GM13976 (cell line): Measurements from ENCODE around the gene PRDM5.
"Not testable (repeated sequence)": the region's sequence is repeated elsewhere in the genome, so short reads cannot be mapped to it uniquely, and the experiment has no call there.

ENCODE experiments used
- DNase-seq: peaks from one replicate; pipeline ENCODE4 v3.0.0; 2012; ENCODE audit warnings: low spot score
- CTCF ChIP-seq: IDR thresholded peaks from 2 replicates; pipeline ENCODE4 v1.5.1; 2012; ENCODE audit warnings: borderline replicate concordance, mild to moderate bottlenecking; ENCODE audit not compliant: insufficient read depth; ENCODE audit errors: extremely low read depth, missing control alignments, control extremely low read depth
- in situ Hi-C: fragments of 300-500 bp; cut with MboI; formaldehyde crosslinking; loops from one replicate; pipeline ENCODE4 v1.12.0; 2022; ENCODE audit warnings: low sequenced_read_pairs, mixed read lengths, inconsistent platforms; ENCODE audit not compliant: unreplicated experiment

Gene PRDM5

GRCh38 chr4:120753854-120754253, 168.7 kb downstream of the PRDM5 start:
- TF ChIP-seq CTCF = no peak
- in situ Hi-C loops = no loop called here
- no peak for DNase-seq

- no peak for TF ChIP-seq CTCF
- DNase-seq = no peak
- in situ Hi-C loops = no loop called here
Measured at GRCh38 chr4:120750152-120750525, 172.4 kb downstream of the PRDM5 start.

- TF ChIP-seq CTCF = no peak
- no peak for DNase-seq
- in situ Hi-C loops = no loop called here
Measured at GRCh38 chr4:120749445-120750151, 172.9 kb downstream of the PRDM5 start.

GRCh38 chr4:120741636-120742035, 180.9 kb downstream of the PRDM5 start:
- in situ Hi-C loops, DNase-seq: not testable (repeated sequence)

- in situ Hi-C loops = no loop called here
- no peak for DNase-seq
- TF ChIP-seq CTCF = no peak
Measured at GRCh38 chr4:120736312-120736711, 186.2 kb downstream of the PRDM5 start.

GRCh38 chr4:120733968-120734367, 188.6 kb downstream of the PRDM5 start:
- no peak for DNase-seq
- in situ Hi-C loops = no loop called here
- TF ChIP-seq CTCF = no peak

GRCh38 chr4:120733054-120733453, 189.5 kb downstream of the PRDM5 start:
- no peak for DNase-seq
- in situ Hi-C loops = no loop called here
- no peak for TF ChIP-seq CTCF
